Activated naive CD8-positive, alpha-beta T cell treated with anti-CD3 and anti-CD28 coated beads, Interleukin-2, amount 50 U/mL, for 24 hours (primary cell): ENCODE measurements around the gene TK2.
"Not testable (repeated sequence)": the region's sequence is repeated elsewhere in the genome, so short reads cannot be mapped to it uniquely, and the experiment has no call there.

Experiments used
- ATAC-seq: fragments of 150-1000 bp; cut with Tn5 transposase; one replicate; pipeline ENCODE4 v1.10.0; 2021
- DNase-seq: peaks from one replicate; pipeline ENCODE4 v3.0.0; 2021
- H3K27ac Mint-ChIP-seq: one replicate; pipeline ENCODE4 v1.8.0; 2021; ENCODE audit warnings: mild to moderate bottlenecking, mixed read lengths
- H3K27me3 Mint-ChIP-seq: one replicate; pipeline ENCODE4 v1.8.0; 2021; ENCODE audit warnings: mixed read lengths
- H3K36me3 Mint-ChIP-seq: one replicate; pipeline ENCODE4 v1.8.0; 2021; ENCODE audit warnings: low read depth, mixed read lengths
- H3K4me1 Mint-ChIP-seq: one replicate; pipeline ENCODE4 v1.8.0; 2021; ENCODE audit warnings: mixed read lengths
- H3K4me3 Mint-ChIP-seq: one replicate; pipeline ENCODE4 v1.8.0; 2021; ENCODE audit warnings: mild to moderate bottlenecking, moderate library complexity, mixed read lengths
- H3K9me3 Mint-ChIP-seq: one replicate; pipeline ENCODE4 v1.8.0; 2021; ENCODE audit warnings: mixed read lengths

Gene TK2

DNA sequence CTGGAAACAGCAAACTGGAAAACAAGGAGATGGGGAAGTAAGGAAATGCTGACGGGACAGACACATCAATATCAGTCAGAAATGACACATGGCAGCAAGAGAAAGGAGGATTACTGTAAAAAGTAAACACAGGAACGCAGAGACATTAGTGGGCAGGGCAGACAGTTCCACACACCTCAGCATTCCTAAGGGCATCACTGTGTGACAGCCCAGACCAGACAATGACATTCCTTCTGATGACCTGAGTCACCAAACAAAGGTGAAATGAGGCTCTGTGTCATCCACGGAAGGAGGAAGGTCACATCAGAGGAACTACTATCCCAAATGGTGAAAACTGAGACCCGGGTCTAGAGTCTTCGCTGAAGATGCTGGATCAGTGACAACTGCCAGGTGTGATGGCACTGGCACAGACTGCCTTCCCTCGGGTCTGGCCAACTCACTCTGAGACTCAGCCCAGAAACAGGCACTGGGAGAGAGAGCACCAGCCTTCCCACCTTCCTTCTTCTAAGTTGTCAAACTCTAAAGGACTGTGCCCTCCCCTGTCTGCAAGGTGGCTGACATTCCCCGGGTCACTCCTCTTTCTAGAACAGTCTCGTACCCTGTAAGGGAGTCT lies 36.7 kb downstream of the TK2 start:
- Mint-ChIP-seq H3K36me3 (peaks cover 2% of the 10 kb centered on the region), H3K27me3 (no peaks in the 10 kb centered on the region), H3K9me3 (no peaks in the 10 kb centered on the region), H3K27ac (peak overlapping the region; percentile 7), H3K4me1 (peaks cover 41% of the 10 kb centered on the region), H3K4me3 (no peak overlapping the region)
- DNase-seq: no peak
- ATAC-seq: no peak

DNA sequence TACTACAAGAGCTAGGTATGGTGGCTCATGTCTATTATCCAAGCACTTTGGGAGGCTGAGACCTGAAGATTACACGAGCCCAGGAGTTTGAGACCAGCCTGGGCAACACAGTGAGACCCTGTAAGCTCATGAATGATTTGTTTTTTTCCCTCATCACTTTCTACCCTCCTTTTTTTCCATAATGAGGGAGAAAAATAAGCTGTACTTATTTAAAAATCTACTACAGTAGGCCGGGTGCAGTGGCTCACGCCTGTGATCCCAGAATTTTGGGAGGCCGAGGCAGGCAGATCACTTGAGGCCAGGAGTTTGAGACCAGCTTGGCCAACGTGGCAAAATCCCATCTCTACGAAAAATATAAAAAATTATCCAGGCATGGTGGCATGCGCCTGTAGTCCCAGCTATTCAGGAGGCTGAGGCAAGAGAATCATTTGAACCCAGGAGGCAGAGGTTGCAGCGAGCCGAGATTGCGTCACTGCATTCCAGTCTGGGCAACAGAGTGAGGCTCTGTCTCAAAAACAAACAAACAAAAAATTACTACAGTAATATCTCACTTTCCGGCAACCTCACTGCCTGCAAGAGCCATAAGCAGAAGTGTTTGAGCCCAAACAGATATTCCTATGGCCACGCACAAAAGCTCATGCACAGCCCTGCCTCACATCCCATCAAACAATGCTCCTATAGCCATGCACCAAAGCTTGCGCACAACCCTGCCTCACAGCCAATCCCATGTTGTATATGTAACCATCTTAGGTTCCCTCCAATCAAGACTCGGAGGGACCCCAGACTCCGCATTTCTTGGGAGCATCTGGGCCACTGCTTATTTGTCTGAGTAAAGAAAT lies 37.4 kb downstream of the TK2 start:
- ATAC-seq: no peak
- no peak overlapping the region for H3K4me3 Mint-ChIP-seq
- peak overlapping the region; percentile 7 for H3K27ac Mint-ChIP-seq
- DNase-seq: no peak
- H3K27me3 Mint-ChIP-seq: no peaks in the 10 kb centered on the region
- H3K9me3 Mint-ChIP-seq: no peaks in the 10 kb centered on the region
- H3K4me1 Mint-ChIP-seq: peaks cover 35% of the 10 kb centered on the region
- peaks cover 2% of the 10 kb centered on the region for H3K36me3 Mint-ChIP-seq

DNA sequence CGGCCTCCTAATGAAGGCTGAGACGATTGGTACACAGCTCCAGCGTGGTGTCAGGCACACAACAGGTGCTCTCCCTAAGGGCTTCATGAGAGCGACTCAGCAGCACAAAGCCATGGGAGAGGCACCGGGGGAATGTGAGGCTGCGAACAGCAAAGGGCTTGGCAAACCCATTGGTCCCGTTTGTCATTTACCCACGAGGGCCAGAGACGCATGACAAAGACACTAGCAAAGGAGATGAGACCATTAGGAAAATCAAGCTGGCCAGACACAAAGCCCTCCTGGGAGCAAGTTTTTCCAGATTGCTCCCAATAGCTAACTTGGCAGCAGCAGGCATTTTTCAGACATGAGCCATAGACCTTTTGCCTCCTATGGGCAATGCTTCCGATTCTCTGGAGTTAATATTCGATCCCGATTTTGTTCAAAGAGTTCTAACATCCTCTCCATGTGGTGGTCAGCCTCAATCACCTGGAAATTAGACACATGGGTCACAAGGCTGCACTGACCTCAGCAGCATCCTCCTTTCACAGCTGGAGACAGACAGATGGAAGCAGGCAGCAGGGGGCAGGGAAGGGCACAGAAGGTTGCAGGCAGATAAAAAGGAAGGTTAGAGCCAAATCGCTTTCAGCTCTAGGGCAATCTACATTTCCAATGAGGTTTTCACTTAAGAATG lies 38.2 kb downstream of the TK2 start:
- Mint-ChIP-seq H3K9me3 (no peaks in the 10 kb centered on the region), H3K36me3 (peaks cover 2% of the 10 kb centered on the region), H3K4me3 (no peak overlapping the region), H3K27ac (no peak overlapping the region), H3K4me1 (peaks cover 28% of the 10 kb centered on the region), H3K27me3 (no peaks in the 10 kb centered on the region)
- ATAC-seq (no peak), DNase-seq (no peak)

- Mint-ChIP-seq H3K27ac (no peak overlapping the region), H3K4me1 (peaks cover 20% of the 10 kb centered on the region), H3K4me3 (no peak overlapping the region), H3K9me3 (no peaks in the 10 kb centered on the region), H3K27me3 (no peaks in the 10 kb centered on the region), H3K36me3 (peaks cover 2% of the 10 kb centered on the region)
- DNase-seq: no peak
- no peak for ATAC-seq
Observed at GRCh38 chr16:66510711-66511601, 39.0 kb downstream of the TK2 start.

DNA sequence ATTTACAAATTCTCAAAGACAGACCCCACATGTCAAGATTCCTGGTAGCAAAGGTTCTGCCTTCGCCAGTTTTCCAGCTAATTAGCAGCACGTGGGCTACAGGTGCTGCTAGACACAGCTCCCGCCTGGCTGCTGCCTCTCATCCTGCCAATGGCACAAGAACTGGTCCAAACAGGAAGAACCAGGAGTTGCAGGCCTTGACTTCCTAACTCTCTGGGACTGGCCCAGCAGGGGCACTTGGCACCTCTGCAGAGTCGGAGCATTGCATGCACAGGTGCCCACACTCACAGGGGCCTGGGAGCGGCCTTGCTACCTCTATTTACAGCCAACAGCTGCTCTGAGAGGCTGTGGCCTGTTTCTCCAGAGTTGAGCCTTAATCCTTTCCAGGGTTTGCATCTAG lies 39.6 kb downstream of the TK2 start:
- ATAC-seq (no peak), DNase-seq (no peak)
- Mint-ChIP-seq H3K27me3 (no peaks in the 10 kb centered on the region), H3K4me1 (peaks cover 13% of the 10 kb centered on the region), H3K4me3 (no peak overlapping the region), H3K36me3 (peaks cover 2% of the 10 kb centered on the region), H3K27ac (no peak overlapping the region), H3K9me3 (no peaks in the 10 kb centered on the region)

DNA sequence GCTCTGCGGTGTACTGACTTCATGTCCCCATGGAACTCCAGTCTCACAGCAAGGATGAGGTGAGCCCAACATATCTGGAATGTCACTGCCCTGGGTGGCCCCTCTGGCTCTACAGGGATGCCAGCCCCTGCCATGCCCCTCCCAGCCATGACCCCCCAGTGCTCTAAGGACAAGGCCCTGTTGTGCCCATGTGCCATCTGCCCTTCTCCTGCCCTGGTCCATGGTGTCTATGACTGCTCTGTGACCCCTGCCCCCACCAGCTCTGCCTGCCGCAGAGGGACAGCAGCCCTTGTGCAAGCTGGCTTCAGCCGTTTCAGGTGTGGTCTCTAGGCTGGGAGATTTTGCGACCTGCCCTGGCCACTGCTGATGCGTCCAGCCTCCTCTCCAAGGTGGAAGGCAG lies 40.3 kb downstream of the TK2 start:
- Mint-ChIP-seq H3K27ac (no peak overlapping the region), H3K4me1 (peaks cover 7% of the 10 kb centered on the region), H3K27me3 (no peaks in the 10 kb centered on the region), H3K4me3 (no peak overlapping the region), H3K36me3 (peaks cover 2% of the 10 kb centered on the region), H3K9me3 (no peaks in the 10 kb centered on the region)
- ATAC-seq: no peak
- DNase-seq: no peak

DNA sequence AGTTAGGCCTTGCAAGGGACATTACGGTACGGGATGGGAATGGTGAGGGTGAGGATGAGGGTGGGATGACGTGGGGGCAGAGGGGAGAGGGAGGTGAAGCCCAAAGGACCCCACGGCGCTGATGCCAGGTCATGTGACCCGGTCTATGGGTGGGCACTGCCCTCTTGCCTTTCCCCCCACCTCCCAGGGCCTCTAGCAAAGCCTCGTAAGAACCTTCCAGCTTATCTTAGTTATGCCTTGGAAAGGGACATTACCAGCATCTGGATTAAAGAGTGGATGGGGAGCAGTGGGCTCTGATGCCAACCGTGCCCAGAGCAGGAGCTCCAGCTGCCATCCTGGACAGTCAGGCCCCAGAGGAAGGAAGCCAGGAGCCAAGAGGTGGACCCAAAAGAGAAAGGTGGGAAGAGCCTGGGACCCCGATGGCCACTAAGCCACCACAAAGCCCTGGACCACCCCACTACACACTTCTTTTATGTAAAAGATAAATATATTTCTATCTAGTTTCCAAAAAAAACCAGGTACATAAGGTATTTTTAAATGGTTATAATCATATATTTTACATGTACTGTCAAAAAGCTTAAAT lies 40.9 kb downstream of the TK2 start:
- Mint-ChIP-seq H3K27ac (no peak overlapping the region), H3K4me1 (peaks cover 7% of the 10 kb centered on the region), H3K36me3 (peaks cover 2% of the 10 kb centered on the region), H3K4me3 (no peak overlapping the region), H3K9me3 (no peaks in the 10 kb centered on the region), H3K27me3 (no peaks in the 10 kb centered on the region)
- DNase-seq (no peak), ATAC-seq (no peak)

DNA sequence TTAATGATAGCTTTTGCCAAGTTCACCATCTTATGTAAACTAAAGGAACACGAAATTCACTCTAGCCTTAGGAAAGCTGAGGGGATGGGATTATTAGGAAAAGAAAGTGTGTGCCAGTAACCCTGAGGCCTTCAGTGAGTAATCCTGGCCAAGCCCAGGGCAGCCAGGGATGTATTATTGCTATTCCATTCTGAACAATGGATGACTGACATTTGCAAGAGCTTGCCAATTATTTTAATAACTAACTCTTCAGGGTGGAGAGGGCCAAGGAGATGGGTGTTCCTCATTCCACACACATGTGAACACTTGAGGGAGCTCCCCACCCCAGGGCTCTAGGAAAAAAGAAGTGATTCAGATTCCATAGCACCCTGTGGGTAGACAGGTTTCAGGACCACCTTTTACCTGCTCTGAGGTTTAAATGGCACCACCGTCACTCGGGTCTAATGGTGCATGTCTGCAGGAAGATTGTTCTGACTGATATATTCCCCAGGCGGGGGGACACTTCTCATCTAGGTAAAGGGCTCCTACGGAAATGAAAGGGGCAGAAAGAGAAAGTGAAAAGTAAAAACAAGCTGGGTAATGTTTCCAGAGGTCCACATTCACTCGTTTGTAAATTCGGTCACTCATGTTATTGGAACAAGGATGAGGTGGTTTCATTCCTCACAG lies 41.5 kb downstream of the TK2 start:
- H3K9me3 Mint-ChIP-seq: no peaks in the 10 kb centered on the region
- H3K4me1 Mint-ChIP-seq: peaks cover 7% of the 10 kb centered on the region
- H3K27me3 Mint-ChIP-seq: no peaks in the 10 kb centered on the region
- no peak overlapping the region for H3K4me3 Mint-ChIP-seq
- no peak overlapping the region for H3K27ac Mint-ChIP-seq
- DNase-seq (no peak), ATAC-seq (peak; percentile 50)
- H3K36me3 Mint-ChIP-seq: peaks cover 2% of the 10 kb centered on the region

- Mint-ChIP-seq H3K36me3 (peaks cover 2% of the 10 kb centered on the region), H3K27me3 (no peaks in the 10 kb centered on the region), H3K27ac (no peak overlapping the region), H3K4me3 (no peak overlapping the region), H3K9me3 (no peaks in the 10 kb centered on the region), H3K4me1 (peaks cover 7% of the 10 kb centered on the region)
- DNase-seq (no peak), ATAC-seq (no peak)
Observed at GRCh38 chr16:66507731-66508239, 42.1 kb downstream of the TK2 start.

- Mint-ChIP-seq H3K27ac (no peak overlapping the region), H3K27me3 (no peaks in the 10 kb centered on the region), H3K4me3 (no peak overlapping the region), H3K9me3 (no peaks in the 10 kb centered on the region), H3K36me3 (no peaks in the 10 kb centered on the region), H3K4me1 (peaks cover 6% of the 10 kb centered on the region)
- DNase-seq: no peak
- ATAC-seq: no peak
Observed at GRCh38 chr16:66503612-66504011, 46.3 kb downstream of the TK2 start.

DNA sequence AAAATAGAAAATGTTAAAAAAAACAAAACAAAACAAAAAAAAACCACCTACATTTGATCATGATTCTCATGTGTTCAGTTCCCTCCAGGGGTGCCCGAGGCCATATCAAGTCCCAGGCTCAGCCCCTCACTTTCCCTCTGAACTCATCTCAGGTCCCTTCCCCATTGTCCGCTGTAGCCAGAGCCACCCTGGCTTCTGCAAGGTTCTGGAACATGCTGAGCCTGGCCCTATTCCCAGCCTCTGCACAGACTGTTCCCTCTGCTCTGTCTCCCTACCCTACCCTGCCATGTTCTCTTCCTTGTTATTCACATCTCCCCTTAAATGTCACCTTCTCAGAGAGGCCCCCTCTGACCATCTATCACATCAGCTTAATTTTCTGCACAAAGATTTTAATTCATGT lies 46.9 kb downstream of the TK2 start:
- DNase-seq: no peak
- no peak for ATAC-seq
- Mint-ChIP-seq H3K27me3 (no peaks in the 10 kb centered on the region), H3K4me1 (no peaks in the 10 kb centered on the region), H3K9me3 (no peaks in the 10 kb centered on the region), H3K27ac (no peak overlapping the region), H3K4me3 (no peak overlapping the region), H3K36me3 (no peaks in the 10 kb centered on the region)

DNA sequence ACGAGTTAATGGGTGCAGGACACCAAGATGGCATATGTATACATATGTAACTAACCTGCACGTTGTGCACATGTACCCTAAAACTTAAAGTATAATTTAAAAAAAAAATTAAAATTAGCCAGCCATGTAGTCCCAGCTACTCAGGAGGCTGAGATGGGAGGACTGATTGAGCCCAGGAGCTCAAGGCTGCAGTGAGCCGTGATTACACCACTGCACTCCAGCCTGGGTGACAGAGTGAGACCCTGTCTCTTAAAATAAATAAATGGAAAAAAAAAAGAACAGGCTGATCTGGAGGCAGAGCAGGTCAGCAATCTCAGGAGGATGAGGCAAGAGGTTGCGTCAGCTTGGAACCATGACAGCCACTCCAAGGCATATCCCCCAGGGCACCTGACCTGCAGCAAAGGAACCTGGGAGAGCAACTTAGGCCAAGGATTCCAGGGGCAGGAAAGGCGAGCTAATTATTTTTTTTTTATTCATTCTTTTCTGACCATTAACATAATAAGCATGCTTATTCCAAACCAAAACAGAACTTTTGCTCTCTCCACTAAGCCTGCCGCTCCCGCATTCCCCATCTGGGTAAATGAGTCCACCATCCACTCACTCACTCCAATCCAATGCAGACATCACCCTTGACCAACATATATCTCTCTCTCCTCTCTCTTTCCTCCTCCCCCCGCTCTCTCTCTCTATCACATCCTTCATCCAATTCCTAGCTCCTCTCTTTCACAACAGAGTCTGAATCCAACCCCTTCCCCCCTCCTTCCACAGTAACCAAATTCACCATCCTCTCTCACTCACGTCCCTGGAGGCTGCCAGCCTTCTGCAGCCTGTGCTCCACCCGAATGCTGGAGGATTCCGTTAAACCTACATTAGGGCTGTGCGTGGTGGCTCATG lies 47.7 kb downstream of the TK2 start:
- H3K9me3 Mint-ChIP-seq: no peaks in the 10 kb centered on the region
- no peak overlapping the region for H3K4me3 Mint-ChIP-seq
- no peak for DNase-seq
- H3K4me1 Mint-ChIP-seq: no peaks in the 10 kb centered on the region
- no peak for ATAC-seq
- H3K36me3 Mint-ChIP-seq: no peaks in the 10 kb centered on the region
- H3K27ac Mint-ChIP-seq: no peak overlapping the region
- no peaks in the 10 kb centered on the region for H3K27me3 Mint-ChIP-seq

DNA sequence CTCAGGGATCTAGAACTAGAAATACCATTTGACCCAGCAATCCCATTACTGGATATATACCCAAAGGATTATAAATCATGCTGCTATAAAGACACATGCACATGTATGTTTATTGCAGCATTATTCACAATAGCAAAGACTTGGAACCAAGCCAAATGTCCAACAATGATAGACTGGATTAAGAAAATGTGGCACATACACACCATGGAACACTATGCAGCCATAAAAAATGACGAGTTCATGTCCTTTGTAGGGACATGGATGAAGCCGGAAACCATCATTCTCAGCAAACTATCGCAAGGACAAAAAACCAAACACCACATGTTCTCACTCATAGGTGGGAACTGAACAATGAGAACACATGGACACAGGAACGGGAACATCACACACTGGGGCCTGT lies 48.4 kb downstream of the TK2 start:
- not testable (repeated sequence) for ATAC-seq, DNase-seq, H3K27ac Mint-ChIP-seq, H3K9me3 Mint-ChIP-seq, H3K36me3 Mint-ChIP-seq, H3K4me1 Mint-ChIP-seq, H3K27me3 Mint-ChIP-seq, H3K4me3 Mint-ChIP-seq
